ENCODE data around the gene FAM83B.
"Not testable (repeated sequence)": the region's sequence is repeated elsewhere in the genome, so short reads cannot be mapped to it uniquely, and the experiment has no call there.

FAM83B gene

DNA sequence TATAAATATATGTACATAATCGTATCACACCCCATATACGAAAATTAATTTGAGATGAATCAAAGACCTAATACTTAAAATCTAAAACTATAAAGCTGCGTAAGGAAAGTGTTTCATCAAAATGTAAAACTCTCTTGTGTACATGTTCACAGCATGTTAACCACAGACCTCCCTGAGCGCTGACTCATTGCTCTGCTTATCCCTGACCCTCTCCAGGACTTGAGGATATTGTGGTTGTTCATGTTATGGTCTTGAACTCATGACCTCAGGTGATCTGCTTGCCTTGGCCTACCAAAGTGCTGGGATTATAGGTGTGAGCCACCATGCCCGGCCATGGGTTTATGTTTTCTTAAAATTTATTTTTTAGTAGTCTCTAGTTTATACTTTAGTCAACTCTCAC, 14.2 kb downstream of the FAM83B start:
- DNase-seq, result peak; percentile 13

DNA sequence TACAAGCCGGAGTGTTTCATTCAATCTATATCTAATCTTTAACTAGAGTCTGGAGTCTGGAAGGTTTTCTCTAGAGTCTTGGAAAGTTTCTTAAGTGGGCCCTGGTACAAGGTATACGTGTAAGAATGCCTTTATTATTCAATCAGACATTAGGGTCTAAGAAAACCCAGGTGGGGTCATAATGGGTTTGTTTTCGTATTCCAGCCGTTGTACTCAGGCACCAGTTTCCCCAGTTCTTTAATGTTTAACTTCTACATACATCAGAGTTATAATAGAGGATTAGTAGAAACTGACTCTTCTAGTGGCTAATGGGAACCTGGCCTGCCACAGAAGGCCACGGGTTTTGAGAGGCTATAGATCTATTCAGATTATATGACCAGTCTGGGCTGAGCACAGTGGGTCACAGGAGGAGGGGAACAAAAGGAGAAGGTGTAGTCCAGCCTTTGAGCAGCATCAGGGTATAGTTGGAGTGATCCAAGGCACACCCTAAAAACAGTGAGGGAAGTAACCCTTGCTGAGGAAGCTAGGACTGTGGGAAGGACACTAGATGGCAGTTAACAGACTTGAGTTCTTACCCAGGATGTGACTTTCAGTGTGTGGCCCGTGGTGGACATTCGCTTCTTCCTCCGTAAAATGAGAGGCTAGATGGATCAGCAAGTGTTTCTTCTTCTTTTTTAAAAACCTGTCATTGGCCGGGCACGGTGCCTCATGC, 15.5 kb downstream of the FAM83B start:
- no peak for DNase-seq

- no peak for DNase-seq
These were observed 17.7 kb downstream of the FAM83B start for GRCh38 chr6:54864272-54864671.

GRCh38 chr6:54865091-54865631, 18.6 kb downstream of the FAM83B start:
- DNase-seq, result no peak

- no peak for DNase-seq
These were observed 22.0 kb downstream of the FAM83B start for GRCh38 chr6:54868556-54868955.

DNA sequence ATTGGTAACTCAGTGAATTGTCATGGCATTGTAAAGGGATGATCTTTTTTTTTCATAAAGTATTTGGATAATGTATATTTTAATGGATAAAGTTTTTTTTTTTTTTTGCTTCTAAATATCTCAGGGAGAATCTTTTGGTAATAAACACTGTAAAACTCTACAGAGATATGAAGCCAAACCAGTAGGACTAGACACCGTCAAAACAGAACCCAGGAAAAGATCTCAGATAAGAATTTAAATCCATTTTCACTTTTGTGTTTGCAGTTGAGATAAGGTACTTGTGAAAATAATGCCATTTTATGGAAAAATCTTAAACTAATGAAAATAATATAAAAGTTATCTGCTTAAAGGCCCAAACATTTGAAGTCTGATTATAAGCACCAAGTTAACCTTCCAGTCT, 27.0 kb downstream of the FAM83B start:
- no peak for DNase-seq

GRCh38 chr6:54874349-54875048, 27.9 kb downstream of the FAM83B start:
- no peak for DNase-seq

DNA sequence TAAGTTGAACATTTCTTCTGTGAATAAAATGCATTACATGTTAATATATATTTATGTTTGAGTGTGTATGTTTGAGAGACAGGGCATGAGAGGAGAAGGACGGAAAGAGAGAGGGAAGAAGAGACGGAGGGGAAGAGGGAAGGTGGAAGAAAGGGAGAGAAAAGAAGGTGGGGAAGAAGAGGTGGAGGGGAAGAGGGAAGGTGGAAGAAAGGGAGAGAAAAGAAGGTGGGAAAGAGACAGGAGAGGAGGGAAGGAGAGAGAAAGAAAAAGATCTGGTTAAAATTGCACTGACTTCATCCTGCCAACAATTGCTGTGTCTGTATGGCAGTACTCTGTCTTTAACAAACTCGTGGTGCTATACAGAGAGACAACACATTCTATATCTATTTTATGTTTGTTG, 29.0 kb downstream of the FAM83B start:
- no peak for DNase-seq

- DNase-seq, result no peak
These were observed 29.8 kb downstream of the FAM83B start for GRCh38 chr6:54876365-54876764.

GRCh38 chr6:54876871-54877270, 30.3 kb downstream of the FAM83B start:
- no peak for DNase-seq

DNA sequence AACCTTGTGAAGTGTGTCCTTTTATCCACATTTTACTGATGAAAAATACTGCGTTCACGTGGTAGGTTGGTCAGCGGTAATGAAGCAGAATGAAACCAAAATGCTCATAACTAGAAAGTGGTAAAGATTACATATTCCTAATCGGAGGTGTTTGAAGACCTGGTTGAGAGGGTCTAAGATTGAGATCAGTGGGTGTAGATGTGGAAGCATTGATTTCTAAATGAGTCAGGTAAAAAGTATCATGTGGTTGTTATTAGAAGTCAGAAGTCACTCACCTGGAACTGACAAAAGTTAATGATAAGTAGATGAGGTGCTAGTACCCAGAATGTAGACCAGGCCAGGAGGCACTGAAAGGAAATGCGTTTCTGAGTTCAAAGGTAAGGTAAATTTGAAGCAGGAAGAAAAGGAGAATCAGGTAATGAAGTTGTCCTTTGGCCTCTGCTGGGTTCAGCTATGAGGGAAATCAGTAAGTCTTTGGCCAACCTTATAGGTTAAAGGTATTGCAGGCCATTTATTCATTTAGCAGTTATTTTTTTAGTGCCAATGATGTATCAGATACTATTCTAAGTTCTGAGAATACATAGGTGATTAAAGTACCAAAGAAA, 31.2 kb downstream of the FAM83B start:
- no peak for DNase-seq

GRCh38 chr6:54878718-54879117, 32.1 kb downstream of the FAM83B start:
- DNase-seq, result peak; percentile 18

DNA sequence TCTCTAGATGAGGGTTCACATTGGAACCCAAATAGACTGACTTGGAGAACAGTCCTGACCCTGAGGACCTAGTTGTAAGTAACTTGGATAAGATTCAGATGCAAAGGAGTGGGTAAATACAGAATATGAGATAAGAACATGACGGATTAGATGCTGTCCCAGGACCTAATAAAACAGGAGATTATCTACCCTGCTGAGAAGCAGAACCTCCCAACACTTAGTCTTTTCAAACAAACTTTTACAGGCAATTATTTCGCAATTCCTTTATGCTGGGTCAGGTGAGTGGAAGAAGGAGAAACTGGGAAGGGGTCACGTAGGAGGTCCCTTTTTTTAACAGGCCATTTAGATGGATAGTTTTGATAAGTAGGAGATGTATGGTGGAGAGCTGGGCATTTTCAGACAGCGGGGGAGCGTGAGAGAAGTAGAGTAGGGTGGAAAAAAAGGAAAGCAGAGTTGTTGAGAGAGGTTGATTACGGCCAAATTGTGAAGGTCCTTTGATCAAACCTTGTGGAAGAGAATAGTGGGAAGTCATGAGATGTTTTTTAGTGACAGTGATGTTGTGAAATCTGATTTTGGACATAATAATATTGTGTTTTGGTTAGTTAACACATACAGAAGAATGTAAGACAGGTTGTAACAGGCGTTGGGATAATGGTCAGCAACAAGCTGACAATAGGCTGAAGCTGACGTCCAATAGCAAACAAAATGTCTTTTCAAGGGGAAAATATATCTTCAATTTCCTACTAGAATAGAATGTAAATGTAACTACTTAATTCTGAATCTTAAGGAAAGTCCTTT, 32.8 kb downstream of the FAM83B start:
- no peak for DNase-seq

DNA sequence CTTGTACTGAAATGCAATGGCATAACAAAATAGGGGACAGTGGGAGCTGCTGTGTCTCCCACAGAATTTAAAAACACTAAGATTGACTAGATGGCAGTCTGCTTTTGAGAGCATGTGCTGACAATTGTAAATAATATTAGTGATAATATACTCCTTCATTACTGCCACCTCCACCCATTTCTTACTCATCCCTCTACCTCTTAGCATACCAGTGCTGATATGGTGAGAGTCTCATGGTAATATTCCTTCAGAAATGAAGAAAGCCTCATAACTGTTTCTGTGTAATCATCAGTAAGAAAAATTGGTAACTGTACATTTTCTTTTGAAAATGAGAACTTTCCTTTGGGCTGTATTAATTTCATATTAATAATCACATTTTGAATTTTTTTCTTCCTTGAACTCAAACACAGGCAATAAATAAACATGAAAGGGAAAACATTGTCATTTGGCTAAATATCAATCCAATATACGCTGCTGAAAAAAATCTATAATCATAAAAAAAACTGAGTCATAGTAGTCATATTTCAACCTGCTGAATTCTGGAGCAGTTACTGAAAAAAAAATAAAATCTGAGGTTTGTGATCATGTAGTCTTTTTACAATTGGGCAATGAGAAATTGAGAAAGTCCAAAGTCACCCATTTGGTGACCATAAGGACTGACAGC, 34.6 kb downstream of the FAM83B start:
- DNase-seq, result no peak

DNA sequence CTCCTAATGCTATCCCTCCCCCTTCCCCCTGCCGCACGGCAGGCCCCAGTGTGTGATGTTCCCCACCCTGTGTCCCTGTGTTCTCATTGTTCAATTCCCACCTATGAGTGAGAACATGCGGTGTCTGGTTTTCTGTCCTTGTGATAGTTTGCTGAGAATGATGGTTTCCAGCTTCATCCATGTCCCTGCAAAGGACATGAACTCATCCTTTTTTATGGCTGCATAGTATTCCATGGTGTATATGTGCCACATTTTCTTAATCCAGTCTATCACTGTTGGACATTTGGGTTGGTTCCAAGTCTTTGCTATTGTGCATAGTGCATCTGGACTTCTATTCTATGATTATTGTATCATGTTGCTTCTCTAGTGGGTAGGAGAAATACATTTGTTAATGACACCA, 35.3 kb downstream of the FAM83B start:
- DNase-seq, result not testable (repeated sequence)

GRCh38 chr6:54886932-54887584, 40.5 kb downstream of the FAM83B start:
- DNase-seq, result no peak

DNA sequence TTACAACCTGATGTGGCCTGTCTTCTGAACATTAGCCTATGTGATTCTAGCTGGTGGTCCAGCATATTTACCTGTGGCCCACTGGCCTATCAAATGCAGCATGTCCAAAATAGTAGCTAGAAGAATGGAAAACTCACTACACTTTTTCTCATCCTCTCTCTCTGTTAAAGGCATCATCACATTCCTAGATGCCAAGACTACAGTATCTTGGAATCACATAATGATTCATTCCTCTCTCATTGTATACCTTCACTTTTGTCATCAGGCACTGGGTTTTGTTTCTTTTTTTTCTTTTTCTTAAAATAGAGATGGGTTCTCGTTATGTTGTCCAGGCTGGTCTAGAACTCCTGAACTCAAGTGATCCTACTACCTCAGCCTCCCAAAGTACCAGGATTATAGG, 45.0 kb downstream of the FAM83B start:
- no peak for DNase-seq

GRCh38 chr6:54892831-54893230, 46.3 kb downstream of the FAM83B start:
- no peak for DNase-seq

DNA sequence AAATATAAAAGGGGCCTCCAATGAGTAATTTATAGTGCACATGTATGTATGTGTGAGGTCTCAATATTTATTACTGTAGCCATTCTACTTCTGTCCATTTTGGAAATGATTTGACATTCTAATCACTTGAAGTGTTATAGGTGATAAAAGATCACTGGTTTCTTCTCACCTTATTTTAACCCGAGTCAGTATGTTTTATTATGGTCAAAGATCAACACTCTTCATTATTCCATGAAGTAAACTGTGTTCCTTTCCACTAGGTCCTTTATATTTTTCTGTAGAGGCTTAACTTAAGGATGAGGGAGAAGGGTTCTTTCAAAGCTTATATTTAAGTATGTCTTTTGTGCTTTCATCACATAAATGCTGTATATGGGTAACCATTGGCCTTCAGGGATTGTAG, 47.2 kb downstream of the FAM83B start:
- no peak for DNase-seq

DNA sequence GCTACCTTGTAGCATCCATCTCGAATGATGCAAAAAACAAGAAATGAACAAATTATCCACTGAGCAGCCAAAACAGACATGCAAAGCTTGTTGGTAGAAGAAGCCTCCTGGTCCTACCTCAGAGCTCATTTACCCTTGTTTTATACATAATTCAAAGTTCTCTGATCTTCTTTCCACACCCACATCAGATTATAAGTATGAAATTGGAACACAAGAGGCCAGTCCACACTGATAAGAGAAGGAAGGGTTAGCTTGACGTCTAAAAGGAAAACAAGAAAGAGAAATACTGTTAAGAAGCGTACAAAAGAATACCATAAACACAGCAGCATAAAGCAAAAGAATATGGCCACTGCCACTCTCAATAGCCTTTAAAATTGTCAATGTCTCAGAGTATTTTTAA, 49.7 kb downstream of the FAM83B start:
- DNase-seq, result no peak

DNA sequence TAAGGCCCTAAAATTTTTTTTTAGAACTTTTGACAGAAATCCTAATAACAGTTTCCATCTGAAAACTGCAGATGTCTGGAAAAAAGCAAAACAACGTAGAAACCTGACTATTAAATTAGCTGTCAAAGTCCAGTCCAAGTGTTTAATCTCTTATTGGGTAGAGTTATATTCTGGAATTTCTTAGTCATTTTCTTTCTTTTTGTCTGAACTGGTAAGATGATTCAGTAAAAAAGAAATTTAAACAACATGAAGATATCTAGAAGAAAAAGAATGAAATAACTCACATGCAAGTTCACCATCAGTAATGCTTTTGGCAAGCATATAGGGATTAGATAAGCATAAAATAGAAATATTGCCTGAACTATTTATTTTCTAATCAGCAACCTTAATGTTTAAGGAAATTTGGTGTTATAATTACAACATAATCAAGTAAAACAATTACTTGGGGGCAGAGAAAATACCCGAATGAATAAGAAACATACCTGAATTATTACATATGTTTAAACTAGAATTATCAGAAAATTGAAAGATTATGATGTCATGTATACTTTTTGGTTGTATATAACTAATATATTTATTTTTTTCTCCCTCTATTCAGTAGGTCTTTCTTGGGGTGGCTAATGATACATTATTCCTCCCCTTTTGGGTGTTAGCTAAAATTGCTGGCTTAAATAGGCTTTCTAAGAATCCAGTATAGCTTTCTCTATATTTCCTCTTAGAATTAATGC, 51.1 kb downstream of the FAM83B start:
- DNase-seq, result no peak

Data from RPMI8226 (cell line).